ENCODE measurements around the gene IL19. TPM values are rescaled to one million over a fixed set of nuclear protein-coding genes. Genes with fewer than 3 reads are reported as not detected.
A peak's percentile ranks its signal among the peaks of the same experiment; 100 is the strongest.
"Not testable (repeated sequence)": the region's sequence is repeated elsewhere in the genome, so short reads cannot be mapped to it uniquely, and the experiment has no call there.

IL19 gene
- total RNA-seq, 1 donor from 2014 or later: not detected

DNA sequence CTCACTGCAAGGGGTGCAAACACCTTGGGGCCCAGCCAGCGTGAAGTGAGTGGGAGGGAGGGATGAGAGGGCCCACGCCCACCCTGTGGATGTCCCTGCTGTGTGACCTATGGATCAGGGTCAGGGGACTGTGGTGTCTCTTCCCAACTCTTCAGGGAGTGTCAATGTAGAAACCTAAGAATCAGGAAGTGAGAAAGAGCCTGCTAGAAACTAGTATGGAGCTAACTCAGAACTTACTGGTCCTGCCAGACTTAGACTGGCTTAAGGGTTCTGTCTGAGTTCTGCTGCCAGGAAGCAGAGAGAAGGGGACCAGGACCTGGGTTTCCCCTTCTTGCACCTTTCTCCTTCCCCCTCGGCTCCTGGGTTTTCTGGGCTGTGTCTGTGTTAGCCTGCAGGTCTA, 3.5 kb downstream of the IL19 start:
- no peak overlapping the region for H3K4me3 ChIP-seq
- H3K4me1 ChIP-seq: peaks cover 40% of the 10 kb centered on the region
- ATAC-seq (peak in 1 of 2 donors; percentile 21), DNase-seq (no peak)
- H3K27me3 ChIP-seq (ENCODE audit: low read depth): no peaks in the 10 kb centered on the region
- H3K27ac ChIP-seq: no peak overlapping the region
- TF ChIP-seq, protein P1, sequence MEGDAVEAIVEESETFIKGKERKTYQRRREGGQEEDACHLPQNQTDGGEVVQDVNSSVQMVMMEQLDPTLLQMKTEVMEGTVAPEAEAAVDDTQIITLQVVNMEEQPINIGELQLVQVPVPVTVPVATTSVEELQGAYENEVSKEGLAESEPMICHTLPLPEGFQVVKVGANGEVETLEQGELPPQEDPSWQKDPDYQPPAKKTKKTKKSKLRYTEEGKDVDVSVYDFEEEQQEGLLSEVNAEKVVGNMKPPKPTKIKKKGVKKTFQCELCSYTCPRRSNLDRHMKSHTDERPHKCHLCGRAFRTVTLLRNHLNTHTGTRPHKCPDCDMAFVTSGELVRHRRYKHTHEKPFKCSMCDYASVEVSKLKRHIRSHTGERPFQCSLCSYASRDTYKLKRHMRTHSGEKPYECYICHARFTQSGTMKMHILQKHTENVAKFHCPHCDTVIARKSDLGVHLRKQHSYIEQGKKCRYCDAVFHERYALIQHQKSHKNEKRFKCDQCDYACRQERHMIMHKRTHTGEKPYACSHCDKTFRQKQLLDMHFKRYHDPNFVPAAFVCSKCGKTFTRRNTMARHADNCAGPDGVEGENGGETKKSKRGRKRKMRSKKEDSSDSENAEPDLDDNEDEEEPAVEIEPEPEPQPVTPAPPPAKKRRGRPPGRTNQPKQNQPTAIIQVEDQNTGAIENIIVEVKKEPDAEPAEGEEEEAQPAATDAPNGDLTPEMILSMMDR (IDR thresholded peaks at IDR 0.05): no peak
- H3K9me3 ChIP-seq: no peaks in the 10 kb centered on the region
- intact Hi-C loops (cut with DNase I): no loop called here
- no peaks in the 10 kb centered on the region for H3K36me3 ChIP-seq

DNA sequence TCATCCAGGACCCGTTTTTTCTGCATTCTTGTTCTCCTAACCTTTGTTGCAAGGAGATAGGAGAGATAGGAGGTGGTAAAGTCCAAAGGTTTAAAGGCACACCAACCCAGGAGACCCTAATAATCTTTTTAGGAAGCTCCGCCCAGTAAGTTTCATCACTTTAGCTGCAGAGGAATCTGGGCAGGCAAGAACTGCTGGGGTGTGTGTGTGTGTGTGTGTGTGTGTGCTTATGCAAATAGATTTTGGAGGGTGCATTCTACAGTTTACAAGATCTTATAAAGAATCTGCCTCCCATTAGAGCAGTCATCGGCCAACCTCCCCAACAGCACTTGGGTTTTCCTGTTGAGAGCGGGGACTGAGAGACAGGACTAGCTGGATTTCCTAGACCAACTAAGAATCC, 5.7 kb downstream of the IL19 start:
- intact Hi-C loops (cut with DNase I): no loop called here
- no peak for DNase-seq

DNA sequence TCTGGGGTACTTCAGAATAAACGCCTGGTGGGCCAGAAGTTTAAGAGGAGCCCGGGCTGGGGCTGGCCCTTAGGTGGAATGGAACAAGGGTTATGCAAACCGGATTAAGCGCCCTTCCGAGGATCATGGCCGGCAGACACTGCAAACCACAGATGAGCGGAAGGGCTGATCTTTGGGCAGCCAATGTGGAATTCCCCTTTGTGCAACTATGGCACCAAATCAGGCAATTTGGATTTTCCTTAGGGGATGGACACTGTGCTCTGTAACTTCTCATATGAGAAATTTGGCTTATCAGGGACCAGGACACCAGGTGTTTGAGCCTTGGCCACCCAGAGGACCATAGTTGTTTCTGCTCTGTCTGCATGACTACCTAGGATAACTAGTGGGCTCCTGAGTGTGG, 7.5 kb downstream of the IL19 start:
- ATAC-seq (no peak), DNase-seq (no peak)
- Histone ChIP-seq H3K36me3 (no peaks in the 10 kb centered on the region), H3K27ac (no peak overlapping the region), H3K4me3 (no peak overlapping the region), H3K27me3 (ENCODE audit: low read depth) (no peaks in the 10 kb centered on the region), H3K4me1 (peaks cover 12% of the 10 kb centered on the region), H3K9me3 (no peaks in the 10 kb centered on the region)
- intact Hi-C loops (cut with DNase I): no loop called here
- TF ChIP-seq, protein P1 (IDR thresholded peaks at IDR 0.05): no peak

More for the DNA sequence above, 5.7 kb downstream of the IL19 start:
- Histone ChIP-seq H3K27me3 (ENCODE audit: low read depth) (no peaks in the 10 kb centered on the region), H3K4me3 (no peak overlapping the region), H3K9me3 (no peaks in the 10 kb centered on the region), H3K4me1 (peaks cover 28% of the 10 kb centered on the region), H3K27ac (no peak overlapping the region), H3K36me3 (no peaks in the 10 kb centered on the region)
- peak in 1 of 2 donors; percentile 65 for ATAC-seq
- TF ChIP-seq, protein P1 (IDR thresholded peaks at IDR 0.05): no peak

DNA sequence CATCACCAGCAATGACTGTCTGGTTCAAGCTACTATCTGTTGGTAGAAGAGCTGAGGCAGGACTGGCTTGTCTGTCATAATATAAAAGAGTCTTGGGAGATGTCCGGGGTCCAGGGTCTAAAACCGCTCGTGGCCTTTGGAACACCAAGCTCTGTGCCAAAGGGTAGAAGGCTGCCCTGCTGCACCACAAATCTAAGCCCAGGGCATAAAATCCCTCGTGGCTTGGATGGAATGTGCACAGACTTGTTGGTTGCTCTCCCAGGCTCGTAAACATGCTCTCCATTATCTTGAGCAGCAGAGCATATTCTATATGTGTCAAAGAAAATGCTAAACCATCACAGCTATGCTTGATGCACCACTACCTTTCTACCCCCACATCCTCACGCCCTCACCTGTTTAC, 8.3 kb downstream of the IL19 start:
- H3K27ac ChIP-seq; DNase-seq; intact Hi-C loops (cut with DNase I): not testable (repeated sequence)

DNA sequence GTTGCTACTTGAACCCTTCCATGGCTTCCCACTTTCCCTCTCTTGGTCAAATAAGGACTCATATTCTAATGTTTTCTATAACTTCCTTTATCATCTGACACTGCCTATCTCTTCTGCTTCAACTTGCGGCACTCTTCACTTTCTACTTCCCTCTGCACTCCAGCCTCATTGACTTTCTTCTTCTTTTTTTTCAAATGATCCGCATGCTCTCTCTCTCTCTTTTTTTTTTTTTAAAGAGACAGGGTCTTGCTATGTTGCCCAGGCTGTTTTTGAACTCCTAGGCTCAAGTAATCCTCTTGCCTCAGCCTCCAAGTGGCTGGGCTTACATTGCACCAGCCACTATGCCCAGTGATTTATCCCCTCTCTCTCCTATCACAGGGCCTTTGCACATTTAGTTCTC, 9.1 kb downstream of the IL19 start:
- H3K27me3 ChIP-seq (ENCODE audit: low read depth): no peaks in the 10 kb centered on the region
- no peak for ATAC-seq
- H3K9me3 ChIP-seq: no peaks in the 10 kb centered on the region
- no peaks in the 10 kb centered on the region for H3K4me1 ChIP-seq
- H3K27ac ChIP-seq: no peak overlapping the region
- intact Hi-C loops (cut with DNase I): no loop called here
- H3K36me3 ChIP-seq: no peaks in the 10 kb centered on the region
- DNase-seq: no peak
- H3K4me3 ChIP-seq: no peak overlapping the region
- TF ChIP-seq, protein P1 (IDR thresholded peaks at IDR 0.05): no peak

More for the DNA sequence above, 8.3 kb downstream of the IL19 start:
- not testable (repeated sequence) for ATAC-seq; H3K9me3 ChIP-seq; H3K4me1 ChIP-seq; H3K27me3 ChIP-seq (ENCODE audit: low read depth); H3K36me3 ChIP-seq; H3K4me3 ChIP-seq

DNA sequence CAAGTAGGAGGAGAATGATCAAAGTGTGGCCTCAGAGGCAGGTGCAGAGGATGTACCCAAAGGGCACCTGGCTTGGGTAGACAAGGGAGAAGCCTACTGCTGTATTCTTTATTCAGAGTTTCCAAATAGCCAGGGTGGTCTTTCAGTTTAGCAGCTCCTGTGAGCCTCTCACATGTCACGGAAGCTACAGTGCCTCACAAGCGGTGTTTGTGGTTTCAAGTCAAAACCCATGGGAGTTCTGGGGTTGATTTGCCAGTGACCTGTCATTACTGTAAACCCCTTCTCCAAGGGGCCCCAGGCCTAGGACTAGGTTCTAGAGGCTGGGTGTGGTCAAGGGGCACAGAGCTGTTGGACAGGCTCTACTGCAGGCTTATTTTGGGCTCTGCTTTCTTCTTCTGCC, 11.9 kb downstream of the IL19 start:
- H3K9me3 ChIP-seq: no peaks in the 10 kb centered on the region
- no peak overlapping the region for H3K4me3 ChIP-seq
- H3K36me3 ChIP-seq: no peaks in the 10 kb centered on the region
- no peak for DNase-seq
- no peak for ATAC-seq
- no peaks in the 10 kb centered on the region for H3K27me3 ChIP-seq (ENCODE audit: low read depth)
- TF ChIP-seq, protein P1 (IDR thresholded peaks at IDR 0.05): no peak
- no peak overlapping the region for H3K27ac ChIP-seq
- intact Hi-C loops (cut with DNase I): no loop called here
- no peaks in the 10 kb centered on the region for H3K4me1 ChIP-seq

Data from lower lobe of right lung (tissue), 2 donors.